ENCODE data around the gene WBP2. TPM values are rescaled to one million over a fixed set of nuclear protein-coding genes. Genes with fewer than 3 reads are reported as not detected.

Gene WBP2
- total and polyA plus RNA-seq, 10 of the 15 experiments (the other 5 are each of a cell fraction or from before 2014, with no cell fraction given): 1.5 to 57.3 (median 27.5) TPM

- Histone ChIP-seq H2AFZ (ENCODE audit: control insufficient read depth, low read depth, low read length) (no peak overlapping the region), H3K9me3 (replicated peaks; ENCODE audit: control insufficient read depth, insufficient read depth, low read length) (no peaks in the 10 kb centered on the region), H3K27ac (ENCODE audit: control insufficient read depth, insufficient read depth) (no peak overlapping the region), H3K9ac (ENCODE audit: control insufficient read depth, insufficient read depth, low read length) (no peak overlapping the region), H4K20me1 (ENCODE audit: control insufficient read depth, insufficient read depth) (no peaks in the 10 kb centered on the region), H3K4me2 (ENCODE audit: control insufficient read depth, insufficient read depth) (no peak overlapping the region), H3K27me3 (replicated peaks in 1 of 2; ENCODE audit: control insufficient read depth in 2 of 2, insufficient read depth in 2 of 2, low read length in 1 of 2) (no peaks in the 10 kb centered on the region), H3K4me3 (no peak overlapping the region), H3K36me3 (ENCODE audit: control insufficient read depth in 2 of 2, insufficient read depth in 2 of 2, low read length in 1 of 2) (peaks cover 10 to 17% of the 10 kb centered on the region in 2 experiments; a peak in 3 of 4 replicates), H3K4me1 (ENCODE audit: control insufficient read depth, insufficient read depth, low read length) (no peaks in the 10 kb centered on the region; the same call in 1 of the 2 replicates), H3K79me2 (ENCODE audit: control insufficient read depth, insufficient read depth, low read length) (peaks cover 13% of the 10 kb centered on the region)
- 83% methylated on average over 13 of the region's 13 CpGs for WGBS (ENCODE audit: insufficient coverage, insufficient replicate concordance, low lambda C conversion rate, missing lambda C conversion rate)
- ChIA-PET POLR2A (interaction anchor here (0.6 kb wide), 1 partner anchor 17 kb away, joined by 5 read pairs; no protein-coding TSS in a partner anchor), SMC1A (ENCODE audit: uncharacterized antibody, unreplicated experiment) (no interaction called here), RAD21 (ENCODE audit: unreplicated experiment) (no interaction called here), CTCF (interaction anchor here (1.4 kb wide), 1 partner anchor 46 kb away, joined by 7 read pairs; the partner anchor contains the start of gene WBP2)
- TSS peak; percentile 38 for BruUV-seq (replicated peaks)
- intact Hi-C loops (cut with micrococcal nuclease; ENCODE audit: unreplicated experiment) (no loop called here), in situ Hi-C loops (cut with MboI) (no loop called here)
- DNase-seq (ENCODE audit: low read depth, low spot score): no peak
- no peak for ATAC-seq
- FAIRE-seq: no peak
- TF ChIP-seq E2F8 (IDR thresholded peaks at IDR 0.05; ENCODE audit: low read depth, partially characterized antibody) (no peak), POLR2A (IDR thresholded peaks at IDR 0.05; ENCODE audit: low read depth, low read length) (no peak; the same call in 1 of the 2 replicates), EP300 (IDR thresholded peaks at IDR 0.05; ENCODE audit: borderline replicate concordance in 1 of 2, control insufficient read depth in 1 of 2, low read depth in 2 of 2, low read length in 2 of 2) (no peak), NKRF (conservative IDR thresholded peaks at IDR 0.05) (no peak), BCL3 (IDR thresholded peaks at IDR 0.05; ENCODE audit: borderline replicate concordance, insufficient read depth, low read depth, low read length, poor library complexity, severe bottlenecking) (no peak), MAX (IDR thresholded peaks at IDR 0.05; ENCODE audit: low read depth, low read length) (no peak), ZNF217 (IDR thresholded peaks at IDR 0.05) (no peak), E2F4 (IDR thresholded peaks at IDR 0.05; ENCODE audit: low read depth, low read length) (no peak), CBX3 (IDR thresholded peaks at IDR 0.05; ENCODE audit: borderline replicate concordance, low read depth) (no peak), TBL1XR1 (IDR thresholded peaks at IDR 0.05; ENCODE audit: low read depth, low read length) (no peak), NR2C2 (IDR thresholded peaks at IDR 0.05; ENCODE audit: borderline replicate concordance, control insufficient read depth, insufficient read length, low read depth) (no peak), ZNF274 (IDR thresholded peaks at IDR 0.05; ENCODE audit: insufficient read depth, insufficient read length) (no peak)
These were observed 45.8 kb upstream of the WBP2 start for GRCh38 chr17:75900691-75901533.

All from GM12878 (cell line).